Activated naive CD8-positive, alpha-beta T cell (primary cell): Measurements from ENCODE around the gene RBM20.
"Not testable (repeated sequence)": the region's sequence is repeated elsewhere in the genome, so short reads cannot be mapped to it uniquely, and the experiment has no call there.

Experiments used
- H3K27ac Mint-ChIP-seq: one replicate; pipeline ENCODE4 v1.8.0; 2021; ENCODE audit warnings: mixed read lengths
- H3K27me3 Mint-ChIP-seq: one replicate; pipeline ENCODE4 v1.8.0; 2021; ENCODE audit warnings: mixed read lengths
- H3K36me3 Mint-ChIP-seq: one replicate; pipeline ENCODE4 v1.8.0; 2021; ENCODE audit warnings: mixed read lengths
- H3K4me1 Mint-ChIP-seq: one replicate; pipeline ENCODE4 v1.8.0; 2021; ENCODE audit warnings: low read depth, mixed read lengths
- H3K4me3 Mint-ChIP-seq: one replicate; pipeline ENCODE4 v1.8.0; 2021; ENCODE audit warnings: mild to moderate bottlenecking, mixed read lengths
- H3K9me3 Mint-ChIP-seq: one replicate; pipeline ENCODE4 v1.8.0; 2021; ENCODE audit warnings: low read depth, mixed read lengths

RBM20 gene

DNA sequence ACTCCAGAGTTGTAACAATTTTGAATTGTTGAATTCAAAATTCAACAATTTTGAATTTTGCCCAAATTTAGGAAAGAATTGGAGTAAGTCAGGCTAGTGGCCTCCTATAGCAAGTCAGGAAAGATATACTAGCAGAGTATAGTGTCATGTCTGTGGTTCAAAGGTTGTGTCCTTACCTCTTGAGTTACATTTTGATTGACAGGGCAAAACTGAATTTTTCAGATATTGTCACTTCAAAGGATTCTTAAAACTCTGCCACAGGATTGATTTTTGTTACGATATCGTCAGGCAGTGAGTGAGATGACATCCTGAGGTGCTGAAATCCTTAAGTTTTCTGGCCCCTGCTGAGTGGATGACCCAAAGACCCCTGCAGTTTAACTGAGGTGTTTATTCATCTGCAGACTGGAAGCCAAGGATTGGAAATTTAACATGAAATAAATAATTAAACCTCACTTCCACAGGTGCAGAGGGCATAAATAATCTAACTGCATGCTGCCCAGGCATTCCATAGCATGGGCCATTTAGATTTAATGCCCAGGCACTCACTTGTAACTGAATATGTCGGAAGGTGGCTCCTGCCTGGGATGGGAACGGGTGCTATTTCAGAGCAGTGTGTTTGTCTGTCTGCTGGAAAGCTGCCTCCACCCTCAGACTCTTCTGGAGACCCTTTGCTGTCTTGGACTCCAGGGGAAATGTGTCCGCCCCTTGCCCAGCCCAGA is 50.8 kb downstream of the RBM20 start:
- no peaks in the 10 kb centered on the region for H3K27me3 Mint-ChIP-seq
- H3K36me3 Mint-ChIP-seq, result no peaks in the 10 kb centered on the region
- H3K27ac Mint-ChIP-seq, result no peak overlapping the region
- no peaks in the 10 kb centered on the region for H3K4me1 Mint-ChIP-seq
- no peak overlapping the region for H3K4me3 Mint-ChIP-seq
- peaks cover 4% of the 10 kb centered on the region for H3K9me3 Mint-ChIP-seq

DNA sequence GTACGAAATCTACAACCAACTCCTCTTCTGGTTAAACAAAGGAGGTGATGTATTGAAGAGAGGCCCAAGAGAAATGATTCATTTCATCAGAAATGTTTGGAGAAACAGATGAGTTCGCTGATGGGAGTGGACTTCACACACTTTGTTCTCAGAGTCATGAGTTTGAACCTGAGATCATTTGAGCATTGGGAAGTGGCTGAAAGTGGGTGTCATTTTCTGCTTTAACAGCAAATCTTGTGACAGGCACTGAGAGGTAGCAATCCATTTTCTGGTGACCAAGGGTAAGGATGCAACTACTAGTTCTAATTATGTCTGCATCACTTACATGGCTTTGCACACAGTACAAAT is 51.4 kb downstream of the RBM20 start:
- Mint-ChIP-seq H3K27ac (no peak overlapping the region), H3K4me1 (no peaks in the 10 kb centered on the region), H3K4me3 (no peak overlapping the region), H3K9me3 (peaks cover 4% of the 10 kb centered on the region), H3K36me3 (no peaks in the 10 kb centered on the region), H3K27me3 (no peaks in the 10 kb centered on the region)

DNA sequence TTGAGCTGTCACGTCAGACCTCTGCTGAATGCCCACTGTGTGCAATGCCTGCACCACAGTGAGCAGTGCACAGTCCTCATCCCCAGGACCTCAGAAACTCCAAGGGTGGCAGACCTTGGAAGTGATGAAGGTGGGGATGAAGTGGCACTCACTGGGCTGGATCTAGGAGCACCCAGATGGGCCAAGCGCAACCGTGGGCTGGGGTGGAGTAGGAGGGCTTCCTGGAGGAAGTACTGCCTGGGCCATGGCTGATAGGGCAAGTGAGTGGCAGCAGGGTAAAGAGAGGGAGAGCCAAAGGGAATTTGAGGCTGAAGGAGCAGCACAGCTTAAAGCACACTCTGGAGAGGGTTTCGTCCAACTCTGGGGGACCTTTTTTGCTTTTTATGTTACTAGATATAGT is 52.3 kb downstream of the RBM20 start:
- H3K4me3 Mint-ChIP-seq, result no peak overlapping the region
- H3K27ac Mint-ChIP-seq, result no peak overlapping the region
- no peaks in the 10 kb centered on the region for H3K4me1 Mint-ChIP-seq
- H3K9me3 Mint-ChIP-seq, result peaks cover 4% of the 10 kb centered on the region
- H3K27me3 Mint-ChIP-seq, result no peaks in the 10 kb centered on the region
- H3K36me3 Mint-ChIP-seq, result no peaks in the 10 kb centered on the region

DNA sequence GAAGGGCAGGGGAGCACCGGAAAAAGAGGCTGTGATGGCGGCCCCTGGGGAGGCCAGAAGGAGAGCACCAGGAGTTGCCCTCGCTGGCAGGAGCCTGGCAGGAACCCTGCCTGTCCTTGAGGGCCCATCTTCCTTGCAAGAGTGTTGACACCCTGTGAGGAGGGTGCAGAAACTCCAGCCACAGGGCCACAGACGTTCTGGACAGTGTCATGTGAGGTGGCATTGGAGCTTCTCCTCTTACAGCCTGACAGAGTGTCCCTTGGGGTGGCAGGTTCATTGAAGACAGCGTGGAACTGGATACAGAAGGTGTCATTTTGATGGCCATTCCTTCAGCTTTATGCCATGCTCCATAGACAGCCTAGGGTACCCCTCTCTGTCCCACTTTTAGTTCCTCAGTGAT is 54.2 kb downstream of the RBM20 start:
- H3K4me1 Mint-ChIP-seq, result no peaks in the 10 kb centered on the region
- H3K27ac Mint-ChIP-seq, result no peak overlapping the region
- no peaks in the 10 kb centered on the region for H3K27me3 Mint-ChIP-seq
- H3K9me3 Mint-ChIP-seq, result no peaks in the 10 kb centered on the region
- no peaks in the 10 kb centered on the region for H3K36me3 Mint-ChIP-seq
- H3K4me3 Mint-ChIP-seq, result no peak overlapping the region

DNA sequence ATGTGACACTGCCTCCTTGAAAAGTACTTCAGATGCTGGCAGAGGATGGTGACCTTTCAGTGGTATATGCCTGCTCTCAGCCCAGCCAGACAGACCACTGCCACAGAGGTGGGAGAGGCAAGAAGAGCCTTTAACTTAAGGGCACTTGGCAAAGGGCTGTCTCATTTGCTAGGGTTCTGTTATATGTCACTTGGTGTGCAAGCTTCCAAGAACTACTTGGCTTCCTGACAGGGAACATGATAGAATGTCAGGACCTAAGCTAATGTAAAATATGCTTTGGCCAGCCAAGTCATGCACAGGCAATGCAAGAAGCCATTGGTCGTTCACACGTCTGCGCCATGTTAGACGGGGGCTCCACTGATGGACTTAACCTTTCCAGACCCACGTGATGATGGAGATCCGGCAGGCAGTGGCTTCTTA is 54.7 kb downstream of the RBM20 start:
- Mint-ChIP-seq H3K9me3 (no peaks in the 10 kb centered on the region), H3K4me1 (no peaks in the 10 kb centered on the region), H3K36me3 (no peaks in the 10 kb centered on the region), H3K27me3 (no peaks in the 10 kb centered on the region), H3K27ac (no peak overlapping the region), H3K4me3 (no peak overlapping the region)

DNA sequence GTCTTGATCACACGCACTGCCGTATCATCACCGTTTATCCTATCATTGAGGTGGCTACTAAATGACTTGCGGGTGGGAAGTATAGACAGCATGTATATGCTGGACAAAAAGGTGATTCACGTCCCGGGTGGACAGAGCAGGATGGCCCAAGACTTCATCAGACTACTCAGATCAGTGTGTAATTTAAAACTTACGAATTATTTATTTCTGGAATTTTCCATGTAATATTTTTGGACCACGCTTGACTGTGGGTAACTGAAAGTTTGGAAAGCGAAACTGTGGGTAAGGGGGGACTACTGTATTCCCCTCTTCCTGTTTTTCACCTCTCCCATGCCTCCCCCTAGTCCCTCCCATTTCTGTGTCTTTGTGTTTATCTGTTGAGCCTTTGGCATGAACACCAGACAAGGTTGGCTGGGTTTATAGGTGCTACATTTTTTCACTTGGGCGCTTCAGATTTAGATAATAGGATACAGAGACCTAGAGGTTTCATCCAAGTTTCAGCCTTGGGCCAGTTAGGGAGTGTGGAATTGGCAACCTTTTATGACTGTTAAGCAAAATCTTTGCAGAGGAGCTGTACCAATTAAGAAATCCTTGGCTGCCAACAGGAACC is 55.8 kb downstream of the RBM20 start:
- Mint-ChIP-seq H3K9me3 (no peaks in the 10 kb centered on the region), H3K27me3 (no peaks in the 10 kb centered on the region), H3K4me1 (no peaks in the 10 kb centered on the region), H3K36me3 (no peaks in the 10 kb centered on the region), H3K4me3 (no peak overlapping the region), H3K27ac (no peak overlapping the region)

DNA sequence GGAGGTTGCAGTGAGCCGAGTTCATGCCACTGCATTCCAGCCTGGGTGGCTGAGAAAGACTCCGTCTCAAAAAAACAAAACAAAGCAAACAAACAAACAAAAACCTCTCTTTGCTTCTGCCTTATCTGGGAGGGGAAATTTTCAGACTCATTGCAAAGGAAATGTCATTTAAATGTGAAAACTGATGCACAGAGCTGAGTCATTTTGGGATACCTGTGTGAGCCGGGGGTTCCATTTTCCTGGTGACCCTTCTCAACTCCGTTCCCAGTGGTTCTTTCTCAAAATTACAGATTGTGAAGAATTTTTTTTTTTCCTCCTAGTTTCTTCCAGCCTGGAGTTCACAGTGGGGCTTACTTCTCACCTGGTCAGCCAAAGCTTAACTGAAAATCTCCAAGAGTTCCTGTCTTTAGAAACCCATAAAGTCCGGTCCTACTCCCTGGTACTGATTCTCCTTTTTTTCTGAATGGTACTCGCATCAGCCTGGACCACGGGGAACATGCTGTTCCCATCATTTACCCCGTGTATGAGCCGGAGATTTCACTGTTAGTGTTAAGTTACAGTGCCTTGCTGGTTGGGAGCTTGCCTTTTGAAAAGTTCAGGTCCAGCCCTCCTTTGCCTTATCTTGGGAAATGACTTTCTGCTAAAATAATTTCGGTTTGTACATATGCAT is 56.9 kb downstream of the RBM20 start:
- Mint-ChIP-seq H3K4me3 (no peak overlapping the region), H3K4me1 (no peaks in the 10 kb centered on the region), H3K27ac (no peak overlapping the region), H3K27me3 (no peaks in the 10 kb centered on the region), H3K36me3 (no peaks in the 10 kb centered on the region), H3K9me3 (no peaks in the 10 kb centered on the region)

DNA sequence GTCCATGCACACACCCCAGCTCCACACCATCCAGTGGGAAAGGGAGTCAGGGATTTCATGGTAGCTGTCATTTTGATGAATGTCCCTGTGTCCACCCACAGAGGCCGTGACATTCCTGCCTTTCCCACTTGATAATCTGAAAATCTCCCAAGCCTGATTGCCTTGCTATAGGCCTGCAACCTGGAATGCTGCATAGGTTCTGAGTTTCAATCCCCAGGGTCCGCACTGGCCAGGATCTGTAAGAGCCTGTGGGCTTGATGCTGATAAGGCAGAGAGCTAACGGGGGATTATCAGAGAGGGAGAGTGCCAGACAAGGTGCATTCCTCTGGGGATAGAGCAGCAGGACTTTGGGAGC is 57.5 kb downstream of the RBM20 start:
- no peaks in the 10 kb centered on the region for H3K4me1 Mint-ChIP-seq
- no peak overlapping the region for H3K27ac Mint-ChIP-seq
- no peaks in the 10 kb centered on the region for H3K9me3 Mint-ChIP-seq
- no peaks in the 10 kb centered on the region for H3K27me3 Mint-ChIP-seq
- H3K36me3 Mint-ChIP-seq, result no peaks in the 10 kb centered on the region
- H3K4me3 Mint-ChIP-seq, result no peak overlapping the region

DNA sequence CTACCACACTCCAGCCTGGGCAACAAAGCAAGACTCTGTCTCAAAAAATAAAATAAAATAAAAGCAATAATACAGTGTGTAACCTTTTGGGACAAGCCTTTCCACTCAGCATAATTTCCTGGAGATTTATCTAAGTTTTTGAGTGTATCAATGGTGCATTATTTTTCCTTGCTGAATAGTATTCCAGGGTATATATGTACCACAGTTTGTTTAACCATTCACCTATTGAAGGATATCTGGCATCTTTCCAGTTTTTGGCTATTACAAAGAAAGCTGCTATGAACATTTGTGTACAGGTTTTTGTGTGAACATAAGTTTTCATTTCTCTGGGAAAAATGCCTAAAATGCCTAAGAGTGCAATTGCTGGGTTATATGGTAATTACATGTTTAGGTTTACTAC is 59.9 kb downstream of the RBM20 start:
- no peaks in the 10 kb centered on the region for H3K36me3 Mint-ChIP-seq
- no peaks in the 10 kb centered on the region for H3K27me3 Mint-ChIP-seq
- H3K4me1 Mint-ChIP-seq, result no peaks in the 10 kb centered on the region
- H3K9me3 Mint-ChIP-seq, result no peaks in the 10 kb centered on the region
- no peak overlapping the region for H3K4me3 Mint-ChIP-seq
- H3K27ac Mint-ChIP-seq, result no peak overlapping the region

DNA sequence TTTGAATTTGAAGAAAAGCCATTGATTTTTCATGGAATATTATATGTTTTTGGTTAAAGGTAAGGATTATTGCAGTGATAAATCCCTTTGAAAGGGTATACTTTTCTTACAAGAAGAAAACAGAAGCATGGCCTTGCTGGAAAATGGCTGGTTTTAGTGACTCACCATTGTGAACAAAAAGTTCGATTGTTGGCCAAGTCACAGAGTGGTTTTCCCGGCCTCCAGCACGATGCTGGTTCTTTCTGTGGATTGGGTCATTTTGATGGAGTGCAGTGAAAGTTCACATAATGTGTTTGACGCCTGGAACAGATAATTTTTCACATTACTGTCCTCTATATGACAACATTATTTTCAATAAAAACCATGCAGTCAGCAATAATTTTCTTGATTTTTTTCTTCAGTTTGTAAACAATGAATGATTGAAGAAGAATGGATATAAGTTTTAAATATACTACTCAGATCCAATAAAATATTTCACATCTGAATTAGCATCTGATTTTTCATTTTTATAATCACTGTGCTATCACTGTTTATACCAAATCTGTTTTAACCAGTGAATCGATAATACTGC is 60.9 kb downstream of the RBM20 start:
- H3K9me3 Mint-ChIP-seq, result no peaks in the 10 kb centered on the region
- no peaks in the 10 kb centered on the region for H3K4me1 Mint-ChIP-seq
- no peak overlapping the region for H3K4me3 Mint-ChIP-seq
- H3K27me3 Mint-ChIP-seq, result no peaks in the 10 kb centered on the region
- no peak overlapping the region for H3K27ac Mint-ChIP-seq
- no peaks in the 10 kb centered on the region for H3K36me3 Mint-ChIP-seq

DNA sequence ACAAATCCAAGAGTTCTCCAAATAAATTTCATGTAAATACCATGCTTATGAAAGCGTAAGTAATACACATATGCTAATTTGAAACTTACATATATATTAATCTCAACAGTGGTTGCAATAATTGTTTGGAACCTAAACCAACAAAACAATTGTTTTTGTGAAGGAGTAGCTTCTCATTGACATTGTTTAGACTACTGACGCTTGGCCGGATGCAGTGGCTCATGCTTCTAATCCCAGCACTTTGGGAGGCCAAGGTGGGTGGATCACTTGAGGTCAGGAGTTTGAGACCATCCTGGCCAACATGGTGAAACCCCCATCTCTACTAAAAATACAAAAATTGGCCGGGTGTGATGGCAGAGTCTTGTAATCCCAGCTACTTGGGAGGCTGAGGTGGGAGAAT is 61.5 kb downstream of the RBM20 start:
- H3K27me3 Mint-ChIP-seq, result not testable (repeated sequence)

DNA sequence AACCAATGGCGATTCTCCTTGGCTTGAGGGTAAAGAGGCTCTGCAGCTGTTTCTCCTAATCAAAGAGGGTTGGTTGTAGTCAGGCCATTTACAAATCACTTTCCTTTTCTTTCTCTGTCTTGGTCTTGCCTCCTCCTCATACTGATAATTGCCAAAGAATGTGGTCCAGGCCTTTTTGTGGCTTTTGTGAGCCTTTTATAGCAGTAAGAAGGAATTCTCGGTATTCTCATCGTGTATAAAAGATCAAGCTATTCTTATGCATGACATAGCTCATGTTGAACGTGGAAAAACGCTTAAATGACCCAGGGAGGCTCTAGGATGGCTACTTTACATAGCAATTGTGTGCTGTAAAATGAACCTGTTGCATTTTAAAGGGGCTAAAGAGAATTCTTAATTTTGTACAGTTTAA is 62.6 kb downstream of the RBM20 start:
- H3K27me3 Mint-ChIP-seq, result no peaks in the 10 kb centered on the region
- no peaks in the 10 kb centered on the region for H3K4me1 Mint-ChIP-seq
- H3K36me3 Mint-ChIP-seq, result no peaks in the 10 kb centered on the region
- no peak overlapping the region for H3K27ac Mint-ChIP-seq
- no peaks in the 10 kb centered on the region for H3K9me3 Mint-ChIP-seq
- H3K4me3 Mint-ChIP-seq, result no peak overlapping the region

More for the DNA sequence above, 61.5 kb downstream of the RBM20 start:
- H3K36me3 Mint-ChIP-seq, H3K4me1 Mint-ChIP-seq, H3K4me3 Mint-ChIP-seq, H3K27ac Mint-ChIP-seq, H3K9me3 Mint-ChIP-seq: not testable (repeated sequence)

DNA sequence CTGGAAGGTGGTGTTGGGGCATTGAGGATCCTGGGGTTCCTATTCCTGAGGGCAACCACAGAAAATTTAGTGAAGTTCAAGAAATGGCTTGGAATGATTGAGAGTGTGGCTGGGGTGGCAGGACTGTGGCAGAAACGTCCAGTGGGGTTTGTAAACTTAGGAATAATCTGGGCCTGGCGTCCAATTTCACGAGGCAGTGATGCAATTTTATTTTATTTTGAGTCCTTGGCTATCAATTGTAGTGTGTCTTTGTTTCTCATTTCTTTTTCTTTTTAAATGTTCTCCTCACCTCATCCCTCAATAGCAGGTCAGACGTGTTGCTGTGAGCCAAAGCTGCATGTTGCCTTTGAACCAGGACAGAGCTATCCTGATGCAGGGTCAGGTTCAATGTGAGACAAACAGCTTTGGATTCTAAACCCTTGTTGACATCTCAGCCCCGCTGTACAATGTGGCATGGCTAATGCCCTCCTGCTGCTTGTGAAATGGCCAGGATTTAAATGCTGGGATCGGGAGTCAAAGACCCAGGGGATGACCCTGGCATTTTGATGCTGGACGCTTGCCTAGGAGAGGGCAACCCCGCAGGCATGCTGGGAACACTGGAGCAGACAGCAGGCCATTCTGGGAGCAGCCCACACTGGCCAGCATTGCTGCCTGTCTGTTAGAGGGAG is 64.8 kb downstream of the RBM20 start:
- H3K4me3 Mint-ChIP-seq, result no peak overlapping the region
- H3K9me3 Mint-ChIP-seq, result no peaks in the 10 kb centered on the region
- no peak overlapping the region for H3K27ac Mint-ChIP-seq
- H3K4me1 Mint-ChIP-seq, result no peaks in the 10 kb centered on the region
- H3K36me3 Mint-ChIP-seq, result no peaks in the 10 kb centered on the region
- H3K27me3 Mint-ChIP-seq, result peaks cover 2% of the 10 kb centered on the region

DNA sequence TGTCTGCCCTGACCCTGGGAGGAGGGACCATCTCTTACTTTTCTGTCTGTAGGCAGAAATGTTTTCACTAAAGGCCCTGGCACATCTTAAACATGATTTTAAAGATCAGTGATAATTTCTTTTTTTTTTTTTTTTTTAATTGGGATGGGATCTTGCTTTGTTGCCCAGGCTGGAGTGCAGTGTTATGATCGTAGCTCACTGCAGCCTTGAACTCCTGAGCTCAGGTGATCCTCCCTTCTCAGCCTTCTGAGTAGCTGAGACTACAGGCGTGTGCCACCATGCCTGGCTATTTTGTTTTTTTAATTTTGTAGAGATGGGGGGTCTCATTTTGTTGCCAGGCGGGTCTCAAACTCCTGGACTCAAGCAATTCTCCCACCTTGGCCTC is 65.3 kb downstream of the RBM20 start:
- no peaks in the 10 kb centered on the region for H3K4me1 Mint-ChIP-seq
- H3K4me3 Mint-ChIP-seq, result no peak overlapping the region
- H3K27me3 Mint-ChIP-seq, result peaks cover 2% of the 10 kb centered on the region
- H3K36me3 Mint-ChIP-seq, result no peaks in the 10 kb centered on the region
- no peaks in the 10 kb centered on the region for H3K9me3 Mint-ChIP-seq
- H3K27ac Mint-ChIP-seq, result no peak overlapping the region

DNA sequence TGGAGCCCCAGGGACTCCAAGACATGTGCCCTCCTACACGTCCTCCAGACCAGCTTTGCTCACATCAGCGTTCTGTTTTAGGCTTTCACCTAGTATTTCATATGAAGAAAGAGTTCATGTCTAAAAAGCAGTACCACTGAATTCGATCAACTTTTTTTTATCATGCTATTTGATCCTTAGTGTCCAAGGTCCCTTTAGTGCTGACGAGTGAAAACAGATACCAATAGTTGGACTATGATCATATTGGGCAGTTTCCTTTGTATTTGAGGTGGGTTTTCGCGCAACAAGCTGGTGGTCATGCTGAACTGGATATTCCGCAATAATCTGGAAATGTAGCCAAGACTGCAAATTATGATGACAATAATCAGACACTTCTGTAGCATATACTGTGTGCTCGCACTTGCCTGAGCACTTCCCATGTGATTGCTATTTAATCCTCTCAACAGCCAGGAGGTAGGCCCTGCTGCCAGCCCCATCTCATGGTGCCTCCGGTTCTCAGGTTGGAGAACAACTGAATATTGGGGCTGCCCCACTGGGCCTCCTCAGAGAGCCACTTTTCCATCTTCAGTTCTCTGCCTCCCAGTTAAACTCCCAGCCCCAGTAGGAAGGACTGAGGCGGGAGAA is 65.9 kb downstream of the RBM20 start:
- no peaks in the 10 kb centered on the region for H3K9me3 Mint-ChIP-seq
- no peak overlapping the region for H3K4me3 Mint-ChIP-seq
- no peaks in the 10 kb centered on the region for H3K36me3 Mint-ChIP-seq
- no peaks in the 10 kb centered on the region for H3K4me1 Mint-ChIP-seq
- peaks cover 2% of the 10 kb centered on the region for H3K27me3 Mint-ChIP-seq
- H3K27ac Mint-ChIP-seq, result no peak overlapping the region
